ENCODE measurements around the gene RASAL1. TPM values are rescaled to one million over a fixed set of nuclear protein-coding genes. Genes with fewer than 3 reads are reported as not detected.
"Not testable (repeated sequence)": the region's sequence is repeated elsewhere in the genome, so short reads cannot be mapped to it uniquely, and the experiment has no call there.

Gene RASAL1
- total RNA-seq, 2 donors from 2014 or later = 9.0 to 10.2 TPM

DNA sequence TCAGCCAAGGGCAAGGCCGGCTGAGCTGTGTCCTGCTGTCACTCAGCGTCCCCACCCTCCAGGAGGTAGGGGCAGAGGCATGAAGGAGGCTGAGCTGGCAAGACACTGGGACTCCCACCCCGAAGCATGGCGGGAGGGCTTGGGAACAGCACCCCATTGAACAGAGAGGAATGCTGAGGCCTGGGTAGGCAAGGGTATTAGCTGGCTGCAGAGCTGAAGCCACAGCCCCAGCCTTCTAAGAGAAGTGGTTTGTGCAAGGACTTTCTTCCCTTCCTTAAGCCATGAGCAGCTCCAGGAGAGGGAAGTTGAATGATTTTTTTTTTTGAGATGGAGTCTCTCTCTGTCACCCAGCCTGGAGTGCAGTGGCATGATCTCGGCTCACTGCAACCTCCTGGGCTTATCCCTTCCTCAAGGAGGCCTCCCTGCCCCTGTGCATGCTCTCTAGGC is 7.3 kb upstream of the RASAL1 start:
- peak overlapping the region in 1 of 2 donors; percentile 46 for H3K9ac ChIP-seq (ENCODE audit: low read depth in 2 of 2, low read length in 2 of 2)
- H3K27me3 ChIP-seq = no peaks in the 10 kb centered on the region
- no peaks in the 10 kb centered on the region for H3K36me3 ChIP-seq
- peak overlapping the region; percentile 53 for H3K27ac ChIP-seq
- H3K4me3 ChIP-seq = no peak overlapping the region
- H3K9me3 ChIP-seq = no peaks in the 10 kb centered on the region
- DNase-seq = no peak
- intact Hi-C loops (cut with DNase I) = no loop called here
- H3K4me1 ChIP-seq = no peaks in the 10 kb centered on the region
- TF ChIP-seq, protein P1, sequence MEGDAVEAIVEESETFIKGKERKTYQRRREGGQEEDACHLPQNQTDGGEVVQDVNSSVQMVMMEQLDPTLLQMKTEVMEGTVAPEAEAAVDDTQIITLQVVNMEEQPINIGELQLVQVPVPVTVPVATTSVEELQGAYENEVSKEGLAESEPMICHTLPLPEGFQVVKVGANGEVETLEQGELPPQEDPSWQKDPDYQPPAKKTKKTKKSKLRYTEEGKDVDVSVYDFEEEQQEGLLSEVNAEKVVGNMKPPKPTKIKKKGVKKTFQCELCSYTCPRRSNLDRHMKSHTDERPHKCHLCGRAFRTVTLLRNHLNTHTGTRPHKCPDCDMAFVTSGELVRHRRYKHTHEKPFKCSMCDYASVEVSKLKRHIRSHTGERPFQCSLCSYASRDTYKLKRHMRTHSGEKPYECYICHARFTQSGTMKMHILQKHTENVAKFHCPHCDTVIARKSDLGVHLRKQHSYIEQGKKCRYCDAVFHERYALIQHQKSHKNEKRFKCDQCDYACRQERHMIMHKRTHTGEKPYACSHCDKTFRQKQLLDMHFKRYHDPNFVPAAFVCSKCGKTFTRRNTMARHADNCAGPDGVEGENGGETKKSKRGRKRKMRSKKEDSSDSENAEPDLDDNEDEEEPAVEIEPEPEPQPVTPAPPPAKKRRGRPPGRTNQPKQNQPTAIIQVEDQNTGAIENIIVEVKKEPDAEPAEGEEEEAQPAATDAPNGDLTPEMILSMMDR (IDR thresholded peaks at IDR 0.05) = no peak

DNA sequence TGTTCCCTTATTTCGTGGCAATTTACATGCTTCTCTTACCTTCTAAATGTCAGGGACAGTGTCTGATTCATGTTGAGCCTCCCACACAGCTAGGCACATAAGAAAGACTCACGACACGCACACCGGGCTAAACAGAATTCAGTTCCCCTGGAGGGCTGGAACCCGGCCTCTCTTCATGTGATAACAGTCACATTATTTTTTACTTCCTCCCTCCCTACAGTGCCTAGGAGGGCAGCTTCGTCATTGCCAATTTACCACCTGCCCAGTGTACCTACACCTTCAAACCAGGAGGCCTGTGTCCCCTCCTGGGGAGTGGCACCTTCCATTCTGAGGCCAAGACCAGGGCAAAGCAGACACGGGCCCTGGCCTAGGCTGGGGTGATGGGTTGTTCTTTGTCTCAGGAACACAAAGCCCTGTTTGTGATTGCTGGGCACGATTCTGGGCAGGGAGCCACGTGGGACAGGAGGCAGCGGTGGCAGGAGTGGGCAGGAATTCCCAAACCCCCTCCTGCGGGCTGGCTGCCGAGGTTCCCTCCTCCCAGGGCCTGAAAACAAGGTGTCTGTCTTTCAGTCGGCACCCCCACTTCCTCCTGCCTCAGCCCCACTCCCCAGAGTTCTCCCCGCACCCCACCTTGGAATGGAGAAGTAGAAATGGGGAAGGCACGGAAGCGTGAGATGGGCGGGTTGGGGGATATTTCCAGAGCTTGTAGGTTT is 6.8 kb upstream of the RASAL1 start:
- TF ChIP-seq, protein P1 (IDR thresholded peaks at IDR 0.05) = no peak
- H3K9me3 ChIP-seq = no peaks in the 10 kb centered on the region
- H3K9ac ChIP-seq (ENCODE audit: low read depth in 2 of 2, low read length in 2 of 2) = peak overlapping the region in 1 of 2 donors; percentile 46
- no peaks in the 10 kb centered on the region for H3K4me1 ChIP-seq
- H3K4me3 ChIP-seq = no peak overlapping the region
- no peaks in the 10 kb centered on the region for H3K36me3 ChIP-seq
- peak overlapping the region; percentile 53 for H3K27ac ChIP-seq
- peak; percentile 70 for DNase-seq
- intact Hi-C loops (cut with DNase I) = no loop called here
- H3K27me3 ChIP-seq = no peaks in the 10 kb centered on the region

GRCh38 chr12:113141716-113142115 is 6.2 kb upstream of the RASAL1 start:
- H3K4me1 ChIP-seq; H3K4me3 ChIP-seq; intact Hi-C loops (cut with DNase I); DNase-seq; H3K27me3 ChIP-seq; H3K9me3 ChIP-seq; H3K36me3 ChIP-seq: not testable (repeated sequence)
- Histone ChIP-seq H3K9ac (ENCODE audit: low read depth in 2 of 2, low read length in 2 of 2) (peak overlapping the region in 1 of 2 donors; percentile 46), H3K27ac (peak overlapping the region; percentile 53)

DNA sequence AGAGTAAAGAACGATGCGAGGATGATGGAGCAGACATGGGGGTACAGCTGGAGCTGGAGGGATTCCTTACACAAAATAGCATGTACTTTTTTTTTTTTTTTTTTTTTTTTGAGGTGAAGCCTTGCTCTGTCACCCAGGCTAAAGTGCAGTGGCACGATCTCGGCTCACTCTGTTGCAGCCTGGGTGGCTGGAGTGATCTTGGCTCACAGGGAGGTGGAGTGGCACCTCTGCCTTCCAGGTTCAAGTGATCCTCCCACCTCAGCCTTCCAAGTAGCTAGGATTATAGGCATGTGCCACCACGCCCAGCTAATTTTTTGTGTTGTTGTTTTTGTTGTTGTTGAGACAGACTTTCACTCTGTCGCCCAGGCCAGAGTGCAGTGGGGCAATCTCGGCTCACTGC is 5.1 kb upstream of the RASAL1 start:
- TF ChIP-seq, protein P1 (IDR thresholded peaks at IDR 0.05) = no peak
- no peaks in the 10 kb centered on the region for H3K27me3 ChIP-seq
- H3K4me1 ChIP-seq = peaks cover 7% of the 10 kb centered on the region
- H3K9me3 ChIP-seq = no peaks in the 10 kb centered on the region
- DNase-seq = no peak
- intact Hi-C loops (cut with DNase I) = no loop called here
- H3K36me3 ChIP-seq = no peaks in the 10 kb centered on the region
- no peak overlapping the region for H3K27ac ChIP-seq
- H3K9ac ChIP-seq (ENCODE audit: low read depth in 2 of 2, low read length in 2 of 2) = no peak overlapping the region
- no peak overlapping the region for H3K4me3 ChIP-seq

DNA sequence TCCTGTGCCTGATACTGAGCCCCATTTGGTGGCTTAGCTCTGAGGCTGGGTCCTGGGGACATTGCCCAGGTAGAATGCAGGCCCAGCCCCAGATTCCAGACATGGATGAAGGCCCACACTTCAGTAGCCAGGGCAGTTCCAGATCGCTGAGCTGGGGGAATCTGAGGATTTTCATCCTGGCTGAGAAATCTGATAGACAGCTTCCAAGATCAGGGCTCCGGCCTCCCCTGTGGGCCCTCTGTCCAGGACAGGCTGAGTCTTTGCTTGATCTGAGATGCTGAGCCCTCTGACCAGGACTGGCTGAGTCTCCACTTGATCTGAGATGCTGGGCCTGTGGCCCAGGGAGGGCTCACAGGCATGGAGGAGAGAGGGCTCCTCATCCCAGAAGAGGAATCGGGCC is 3.3 kb upstream of the RASAL1 start:
- intact Hi-C loops (cut with DNase I) = no loop called here
- H3K9me3 ChIP-seq = no peaks in the 10 kb centered on the region
- H3K9ac ChIP-seq (ENCODE audit: low read depth in 2 of 2, low read length in 2 of 2) = no peak overlapping the region
- DNase-seq = no peak
- H3K36me3 ChIP-seq = no peaks in the 10 kb centered on the region
- no peaks in the 10 kb centered on the region for H3K27me3 ChIP-seq
- H3K4me3 ChIP-seq = no peak overlapping the region
- TF ChIP-seq, protein P1 (IDR thresholded peaks at IDR 0.05) = no peak
- H3K27ac ChIP-seq = no peak overlapping the region
- peaks cover 7% of the 10 kb centered on the region for H3K4me1 ChIP-seq
